ENCODE results near the gene DPY19L1. TPM values are rescaled to one million over a fixed set of nuclear protein-coding genes. Genes with fewer than 3 reads are reported as not detected.
"Not testable (repeated sequence)": the region's sequence is repeated elsewhere in the genome, so short reads cannot be mapped to it uniquely, and the experiment has no call there.

The DPY19L1 gene
- 1 to 10 TPM; 4.1 to 6.8 (median 5.1) TPM for total RNA-seq

- Histone ChIP-seq H3K4me1 (peaks cover 0 to 13% (median 5%) of the 10 kb centered on the region in 4 donors), H3K9me3 (no peaks in the 10 kb centered on the region), H3K4me3 (peak within 1 kb of the TSS; percentile 71 to 92 (median 78)), H3K27me3 (no peaks in the 10 kb centered on the region), H3K36me3 (no peaks in the 10 kb centered on the region), H3K27ac (peak within 1 kb of the TSS; percentile 82 to 93 (median 92))
- TF ChIP-seq CTCF (IDR thresholded peaks at IDR 0.05) (no peak), POLR2A (IDR thresholded peaks at IDR 0.05) (peak in 1 of 2 donors; percentile 25)
- no peak for DNase-seq
These were observed at the start of gene DPY19L1 for GRCh38 chr7:35037211-35037525. DPY19L1 (minus strand) TSS chr7:35037485; CDS start chr7:35037394, 91 bp downstream.

- H3K9me3 ChIP-seq, H3K4me3 ChIP-seq, H3K27ac ChIP-seq, DNase-seq, H3K27me3 ChIP-seq, H3K36me3 ChIP-seq, H3K4me1 ChIP-seq: not testable (repeated sequence)
These were observed 42.2 kb upstream of the DPY19L1 start for GRCh38 chr7:35079517-35079916.

GRCh38 chr7:35074008-35074407 is 36.7 kb upstream of the DPY19L1 start:
- H3K9me3 ChIP-seq, H3K27me3 ChIP-seq, H3K4me3 ChIP-seq, H3K27ac ChIP-seq, H3K4me1 ChIP-seq, DNase-seq, H3K36me3 ChIP-seq: not testable (repeated sequence)

GRCh38 chr7:35072950-35073827 is 35.9 kb upstream of the DPY19L1 start:
- TF ChIP-seq CTCF (IDR thresholded peaks at IDR 0.05), result peak in 4 of 6 experiments; percentile 10 to 28 (median 12)
- not testable (repeated sequence) for H3K36me3 ChIP-seq, H3K9me3 ChIP-seq, H3K4me1 ChIP-seq, DNase-seq, H3K27ac ChIP-seq, H3K27me3 ChIP-seq, H3K4me3 ChIP-seq

GRCh38 chr7:35069084-35069483 is 31.8 kb upstream of the DPY19L1 start:
- DNase-seq, result not testable (repeated sequence)

GRCh38 chr7:35065382-35065781 is 28.1 kb upstream of the DPY19L1 start:
- not testable (repeated sequence) for H3K9me3 ChIP-seq, DNase-seq, H3K27me3 ChIP-seq, H3K27ac ChIP-seq, H3K36me3 ChIP-seq, H3K4me1 ChIP-seq, H3K4me3 ChIP-seq
- TF ChIP-seq CTCF (IDR thresholded peaks at IDR 0.05), result peak in 1 of 6 experiments; percentile 3

More at GRCh38 chr7:35069084-35069483, 31.8 kb upstream of the DPY19L1 start:
- not testable (repeated sequence) for H3K27me3 ChIP-seq, H3K4me3 ChIP-seq, H3K9me3 ChIP-seq, H3K36me3 ChIP-seq, H3K4me1 ChIP-seq, H3K27ac ChIP-seq

- H3K27me3 ChIP-seq, H3K27ac ChIP-seq, DNase-seq, H3K4me3 ChIP-seq, H3K9me3 ChIP-seq, H3K36me3 ChIP-seq, H3K4me1 ChIP-seq: not testable (repeated sequence)
These were observed 21.3 kb upstream of the DPY19L1 start for GRCh38 chr7:35058571-35058970.

GRCh38 chr7:35057505-35058451 is 20.5 kb upstream of the DPY19L1 start:
- DNase-seq, H3K9me3 ChIP-seq, H3K4me3 ChIP-seq, H3K36me3 ChIP-seq, H3K4me1 ChIP-seq, H3K27ac ChIP-seq, H3K27me3 ChIP-seq: not testable (repeated sequence)

- H3K27me3 ChIP-seq, H3K27ac ChIP-seq, H3K9me3 ChIP-seq, H3K36me3 ChIP-seq, H3K4me3 ChIP-seq, DNase-seq, H3K4me1 ChIP-seq: not testable (repeated sequence)
These were observed 18.4 kb upstream of the DPY19L1 start for GRCh38 chr7:35055733-35056132.

GRCh38 chr7:35053488-35054175 is 16.3 kb upstream of the DPY19L1 start:
- H3K4me3 ChIP-seq, H3K9me3 ChIP-seq, H3K36me3 ChIP-seq, DNase-seq, H3K27ac ChIP-seq, H3K27me3 ChIP-seq, H3K4me1 ChIP-seq: not testable (repeated sequence)

- not testable (repeated sequence) for H3K36me3 ChIP-seq, H3K4me1 ChIP-seq, H3K9me3 ChIP-seq, H3K27ac ChIP-seq, DNase-seq, H3K27me3 ChIP-seq, H3K4me3 ChIP-seq
These were observed 11.1 kb upstream of the DPY19L1 start for GRCh38 chr7:35048390-35048789.

All from Peyer's patch (tissue), 4 donors.